Liver (tissue), 9 donors: ENCODE measurements around the gene SNX14. TPM values are rescaled to one million over a fixed set of nuclear protein-coding genes. Genes with fewer than 3 reads are reported as not detected.

ENCODE experiments used
- DNase-seq: peaks from one replicate; pipeline ENCODE4 v3.0.0-alpha.2; 2017; ENCODE audit warnings: low spot score
- H3K27ac ChIP-seq, 2 donors: one replicate each; pipeline ENCODE4 v1.7.0; 2013; ENCODE audit warnings: inconsistent platforms in 2 of 2, low read length in 2 of 2, control low read depth in 1 of 2, low read depth in 1 of 2, mild to moderate bottlenecking in 1 of 2
- H3K27me3 ChIP-seq, 4 donors: one replicate each; pipeline versions ENCODE4 v1.6.1 to v1.7.0; 2013; ENCODE audit warnings: low read length in 3 of 4, inconsistent platforms in 1 of 4, mild to moderate bottlenecking in 1 of 4, moderate library complexity in 1 of 4; ENCODE audit not compliant: control insufficient read depth in 4 of 4, insufficient read depth in 4 of 4
- H3K36me3 ChIP-seq, 4 donors: one replicate each; pipeline versions ENCODE4 v1.6.1 to v1.7.0; 2013; ENCODE audit warnings: low read length in 3 of 4, mild to moderate bottlenecking in 3 of 4, low read depth in 1 of 4, moderate library complexity in 1 of 4; ENCODE audit not compliant: control insufficient read depth in 4 of 4, insufficient read depth in 3 of 4
- H3K4me1 ChIP-seq, 4 donors: one replicate each; pipeline versions ENCODE4 v1.6.1 to v1.7.0; 2013; ENCODE audit warnings: low read length in 3 of 4, mild to moderate bottlenecking in 3 of 4, moderate library complexity in 1 of 4; ENCODE audit not compliant: control insufficient read depth in 4 of 4, insufficient read depth in 4 of 4
- H3K4me3 ChIP-seq, 3 donors: one replicate each; pipeline versions ENCODE4 v1.6.1 to v1.7.0; 2013; ENCODE audit warnings: low read length in 3 of 3, control low read depth in 1 of 3, low read depth in 1 of 3, mild to moderate bottlenecking in 1 of 3
- H3K9ac ChIP-seq, 2 donors: one replicate each; pipeline ENCODE4 v1.7.0; 2013; ENCODE audit warnings: low read length in 2 of 2, mild to moderate bottlenecking in 2 of 2, moderate library complexity in 2 of 2, control low read depth in 1 of 2, low read depth in 1 of 2
- H3K9me3 ChIP-seq, 4 donors: one replicate each; pipeline versions ENCODE4 v1.6.1 to v1.7.0; 2013; ENCODE audit warnings: low read length in 3 of 4; ENCODE audit not compliant: control insufficient read depth in 4 of 4
- CTCF ChIP-seq: fragments of 150-350 bp; IDR thresholded peaks from 2 replicates; pipeline ENCODE4 v1.5.1; 2017; ENCODE audit warnings: improper control_type of control experiment, low read depth, low read length; ENCODE audit not compliant: missing input control
- EGR1 ChIP-seq, 2 donors: IDR thresholded peaks; 2 replicates each; pipeline ENCODE4 v1.6.1; 2016 to 2018; ENCODE audit warnings: antibody characterized with exemption in 2 of 2, low read depth in 2 of 2
- FOXA1 ChIP-seq: IDR thresholded peaks from 2 replicates; pipeline ENCODE4 v1.6.1; 2016; ENCODE audit warnings: antibody characterized with exemption
- FOXA2 ChIP-seq: IDR thresholded peaks from 2 replicates; pipeline ENCODE4 v1.6.1; 2016; ENCODE audit warnings: antibody characterized with exemption
- GABPA ChIP-seq, 2 donors: IDR thresholded peaks in 1 of 2; conservative IDR thresholded peaks in 1 of 2; 2 replicates each; pipeline ENCODE4 v1.6.1; 2016; ENCODE audit warnings: antibody characterized with exemption in 2 of 2, mild to moderate bottlenecking in 1 of 2, moderate library complexity in 1 of 2
- HNF4A ChIP-seq, 2 donors: conservative IDR thresholded peaks; 2 replicates each; pipeline ENCODE4 v1.6.1; 2016; ENCODE audit warnings: antibody characterized with exemption in 2 of 2, mild to moderate bottlenecking in 2 of 2
- HNF4G ChIP-seq: IDR thresholded peaks from 2 replicates; pipeline ENCODE4 v1.6.1; 2016; ENCODE audit warnings: antibody characterized with exemption
- JUND ChIP-seq, 2 donors: IDR thresholded peaks; 2 replicates each; pipeline ENCODE4 v1.6.1; 2016; ENCODE audit warnings: antibody characterized with exemption in 2 of 2
- NR2F2 ChIP-seq: IDR thresholded peaks from 2 replicates; pipeline ENCODE4 v1.6.1; 2016; ENCODE audit warnings: antibody characterized with exemption
- RAD21 ChIP-seq, 2 donors: IDR thresholded peaks; 2 replicates each; pipeline ENCODE4 v1.6.1; 2016; ENCODE audit warnings: antibody characterized with exemption in 2 of 2, mild to moderate bottlenecking in 2 of 2
- SP1 ChIP-seq: IDR thresholded peaks from 2 replicates; pipeline ENCODE4 v1.6.1; 2018; ENCODE audit warnings: antibody characterized with exemption, mild to moderate bottlenecking
- TAF1 ChIP-seq: conservative IDR thresholded peaks from 2 replicates; pipeline ENCODE4 v1.6.1; 2016; ENCODE audit warnings: antibody characterized with exemption, mild to moderate bottlenecking
- YY1 ChIP-seq: IDR thresholded peaks from 2 replicates; pipeline ENCODE4 v1.6.1; 2016; ENCODE audit warnings: antibody characterized with exemption, mild to moderate bottlenecking
- WGBS: extraction: QIAGEN DNeasy Blood & Tissue Kit; methylation state at CpG from one replicate; pipeline ENCODE4 v1.1.7; 2013; 5-methylcytosine and 5-hydroxymethylcytosine counted together
- polyA plus RNA-seq, 2 donors: library from polyadenylated mRNA; stranded (reverse) in 1 of 2; unstranded in 1 of 2; fragments of 200-250 nt in 1 of 2; fragments of >200 nt in 1 of 2; fragmentation: Nextera tagmentation in 1 of 2; extraction: Ambion mirVana in 1 of 2; gene quantifications; one replicate each; pipeline versions ENCODE4 v1.2.1 to v1.2.3, GENCODE V29; 2013 to 2015
- total RNA-seq, 2 donors: library from RNA; depleted of rRNA; stranded (reverse); fragments of >200 nt; gene quantifications; one replicate each; pipeline ENCODE4 v1.2.3, GENCODE V29; 2014
- TF ChIP-seq, protein P1 (sequence below): IDR thresholded peaks from 2 replicates; pipeline ENCODE4 v1.6.1; 2016; ENCODE audit warnings: antibody characterized with exemption
- TF ChIP-seq, protein P2 (sequence below): IDR thresholded peaks from 2 replicates; pipeline ENCODE4 v1.6.1; 2016; ENCODE audit warnings: antibody characterized with exemption, mild to moderate bottlenecking
- TF ChIP-seq, protein P3 (sequence below): IDR thresholded peaks from 2 replicates; pipeline ENCODE4 v1.6.1; 2016; ENCODE audit warnings: antibody characterized with exemption
- TF ChIP-seq, protein P4 (sequence below): IDR thresholded peaks from 2 replicates; pipeline ENCODE4 v1.6.1; 2016; ENCODE audit warnings: antibody characterized with exemption
- donor health status: healthy.
- donor health status: healthy.
- donor health status: healthy.
- donor health status: healthy.
- donor health status: healthy.

Gene SNX14
- total and polyA plus RNA-seq, 4 donors, result 30.5 to 79.1 (median 52.7) TPM

GRCh38 chr6:85456782-85457181 is 136.9 kb downstream of the SNX14 start:
- Histone ChIP-seq H3K36me3 (peaks cover 0 to 3% (median 0%) of the 10 kb centered on the region in 4 donors), H3K9ac (no peak overlapping the region), H3K9me3 (no peaks in the 10 kb centered on the region), H3K4me3 (no peak overlapping the region), H3K27ac (peak overlapping the region in 1 of 2 donors; percentile 26), H3K4me1 (peaks cover 13 to 66% (median 44%) of the 10 kb centered on the region in 4 donors), H3K27me3 (no peaks in the 10 kb centered on the region)
- DNase-seq, result no peak
- TF ChIP-seq HNF4G (no peak), EGR1 (IDR thresholded peaks at IDR 0.05; ENCODE audit: low read depth in 2 of 2) (no peak), TAF1 (no peak), CTCF (no peak), JUND (IDR thresholded peaks at IDR 0.05) (no peak), SP1 (no peak), YY1 (no peak), NR2F2 (no peak), HNF4A (conservative IDR thresholded peaks at IDR 0.05) (no peak), FOXA2 (no peak), FOXA1 (no peak), RAD21 (IDR thresholded peaks at IDR 0.05) (no peak), GABPA (IDR thresholded peaks at IDR 0.05 in 1 of 2, conservative IDR thresholded peaks at IDR 0.05 in 1 of 2) (no peak)
- TF ChIP-seq, protein P1, sequence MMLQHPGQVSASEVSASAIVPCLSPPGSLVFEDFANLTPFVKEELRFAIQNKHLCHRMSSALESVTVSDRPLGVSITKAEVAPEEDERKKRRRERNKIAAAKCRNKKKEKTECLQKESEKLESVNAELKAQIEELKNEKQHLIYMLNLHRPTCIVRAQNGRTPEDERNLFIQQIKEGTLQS, result no peak
- TF ChIP-seq, protein P2, sequence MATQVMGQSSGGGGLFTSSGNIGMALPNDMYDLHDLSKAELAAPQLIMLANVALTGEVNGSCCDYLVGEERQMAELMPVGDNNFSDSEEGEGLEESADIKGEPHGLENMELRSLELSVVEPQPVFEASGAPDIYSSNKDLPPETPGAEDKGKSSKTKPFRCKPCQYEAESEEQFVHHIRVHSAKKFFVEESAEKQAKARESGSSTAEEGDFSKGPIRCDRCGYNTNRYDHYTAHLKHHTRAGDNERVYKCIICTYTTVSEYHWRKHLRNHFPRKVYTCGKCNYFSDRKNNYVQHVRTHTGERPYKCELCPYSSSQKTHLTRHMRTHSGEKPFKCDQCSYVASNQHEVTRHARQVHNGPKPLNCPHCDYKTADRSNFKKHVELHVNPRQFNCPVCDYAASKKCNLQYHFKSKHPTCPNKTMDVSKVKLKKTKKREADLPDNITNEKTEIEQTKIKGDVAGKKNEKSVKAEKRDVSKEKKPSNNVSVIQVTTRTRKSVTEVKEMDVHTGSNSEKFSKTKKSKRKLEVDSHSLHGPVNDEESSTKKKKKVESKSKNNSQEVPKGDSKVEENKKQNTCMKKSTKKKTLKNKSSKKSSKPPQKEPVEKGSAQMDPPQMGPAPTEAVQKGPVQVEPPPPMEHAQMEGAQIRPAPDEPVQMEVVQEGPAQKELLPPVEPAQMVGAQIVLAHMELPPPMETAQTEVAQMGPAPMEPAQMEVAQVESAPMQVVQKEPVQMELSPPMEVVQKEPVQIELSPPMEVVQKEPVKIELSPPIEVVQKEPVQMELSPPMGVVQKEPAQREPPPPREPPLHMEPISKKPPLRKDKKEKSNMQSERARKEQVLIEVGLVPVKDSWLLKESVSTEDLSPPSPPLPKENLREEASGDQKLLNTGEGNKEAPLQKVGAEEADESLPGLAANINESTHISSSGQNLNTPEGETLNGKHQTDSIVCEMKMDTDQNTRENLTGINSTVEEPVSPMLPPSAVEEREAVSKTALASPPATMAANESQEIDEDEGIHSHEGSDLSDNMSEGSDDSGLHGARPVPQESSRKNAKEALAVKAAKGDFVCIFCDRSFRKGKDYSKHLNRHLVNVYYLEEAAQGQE, result no peak
- TF ChIP-seq, protein P3, sequence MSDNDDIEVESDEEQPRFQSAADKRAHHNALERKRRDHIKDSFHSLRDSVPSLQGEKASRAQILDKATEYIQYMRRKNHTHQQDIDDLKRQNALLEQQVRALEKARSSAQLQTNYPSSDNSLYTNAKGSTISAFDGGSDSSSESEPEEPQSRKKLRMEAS, result no peak
- TF ChIP-seq, protein P4, sequence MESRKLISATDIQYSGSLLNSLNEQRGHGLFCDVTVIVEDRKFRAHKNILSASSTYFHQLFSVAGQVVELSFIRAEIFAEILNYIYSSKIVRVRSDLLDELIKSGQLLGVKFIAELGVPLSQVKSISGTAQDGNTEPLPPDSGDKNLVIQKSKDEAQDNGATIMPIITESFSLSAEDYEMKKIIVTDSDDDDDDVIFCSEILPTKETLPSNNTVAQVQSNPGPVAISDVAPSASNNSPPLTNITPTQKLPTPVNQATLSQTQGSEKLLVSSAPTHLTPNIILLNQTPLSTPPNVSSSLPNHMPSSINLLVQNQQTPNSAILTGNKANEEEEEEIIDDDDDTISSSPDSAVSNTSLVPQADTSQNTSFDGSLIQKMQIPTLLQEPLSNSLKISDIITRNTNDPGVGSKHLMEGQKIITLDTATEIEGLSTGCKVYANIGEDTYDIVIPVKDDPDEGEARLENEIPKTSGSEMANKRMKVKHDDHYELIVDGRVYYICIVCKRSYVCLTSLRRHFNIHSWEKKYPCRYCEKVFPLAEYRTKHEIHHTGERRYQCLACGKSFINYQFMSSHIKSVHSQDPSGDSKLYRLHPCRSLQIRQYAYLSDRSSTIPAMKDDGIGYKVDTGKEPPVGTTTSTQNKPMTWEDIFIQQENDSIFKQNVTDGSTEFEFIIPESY, result no peak
- WGBS, result 85% methylated on average over 4 of the region's 4 CpGs

Other genes with a start within 250 kb of the SNX14 start
- 10 to 100 TPM; 43.1 to 51.5 TPM for gene NT5E, start 143.8 kb downstream of the SNX14 start, total RNA-seq
- 10 to 100 TPM; 13.5 to 25.1 TPM for gene NT5E, start 143.8 kb downstream of the SNX14 start, polyA plus RNA-seq
- gene SYNCRIP, start 49.0 kb upstream of the SNX14 start, total RNA-seq, result 10 to 100 TPM; 27.8 to 41.7 TPM
- gene SYNCRIP, start 49.0 kb upstream of the SNX14 start, polyA plus RNA-seq, result 10 to 100 TPM; 30.0 to 30.9 TPM